NCI-H2081 (cell line): ENCODE data around the gene AJM1.
"Not testable (repeated sequence)": the region's sequence is repeated elsewhere in the genome, so short reads cannot be mapped to it uniquely, and the experiment has no call there.

Source experiments
- DNase-seq, 2 experiments: peaks; one replicate each; lab custom pipeline; 2025; lab: John Stamatoyannopoulos, UW

The AJM1 gene

DNA sequence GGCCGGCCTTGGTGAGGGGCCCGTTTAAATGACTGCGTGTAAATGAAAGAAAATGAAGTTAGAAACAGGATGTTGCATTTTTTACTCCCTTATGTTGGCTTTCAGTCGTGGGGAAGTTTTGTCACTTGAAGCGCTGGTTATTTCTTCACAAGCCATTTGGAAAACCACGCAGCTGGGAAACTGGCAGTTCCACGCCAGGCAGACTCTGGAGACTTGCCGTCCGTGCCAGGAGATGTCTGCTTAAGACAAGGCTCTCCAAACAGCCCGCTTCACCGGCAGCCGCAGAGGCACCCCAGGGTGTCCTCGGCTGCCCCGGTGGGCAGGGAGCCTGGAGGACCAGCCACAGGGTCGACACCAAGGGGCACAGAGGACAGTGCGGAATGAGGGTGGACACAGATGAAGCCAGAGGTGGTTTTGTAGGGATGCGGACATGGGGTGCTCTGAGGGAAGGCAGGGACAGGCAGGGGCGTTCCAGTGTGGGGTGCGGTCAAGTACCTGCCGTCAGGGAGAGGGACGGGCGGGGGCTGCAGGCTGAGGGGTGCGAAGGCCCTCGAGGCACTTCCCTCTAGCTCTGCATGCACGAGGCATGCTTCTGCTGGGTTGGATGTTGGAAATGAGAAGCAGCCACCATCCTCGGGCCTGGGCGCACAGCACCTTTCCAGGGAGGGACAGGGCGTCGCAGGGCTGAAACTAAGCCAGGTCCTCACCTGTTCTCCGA, 11.1 kb upstream of the AJM1 start:
- DNase-seq: no peak

DNA sequence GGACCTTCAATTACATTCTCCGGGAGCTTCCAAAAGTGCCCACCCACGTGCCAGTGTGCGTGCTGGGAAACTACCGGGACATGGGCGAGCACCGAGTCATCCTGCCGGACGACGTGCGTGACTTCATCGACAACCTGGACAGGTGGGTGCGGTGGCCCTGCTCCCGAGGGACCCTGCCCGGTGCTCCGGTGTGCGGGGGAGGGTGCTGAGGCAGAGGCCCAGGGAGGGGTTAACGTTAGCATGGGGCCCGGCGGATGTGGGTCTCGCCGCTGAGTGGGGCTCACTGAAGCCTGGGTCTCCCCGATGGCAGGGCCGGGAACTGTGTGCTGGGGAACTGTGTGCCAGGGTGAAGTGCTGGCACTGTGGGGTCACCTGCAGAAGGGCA, 10.6 kb upstream of the AJM1 start:
- DNase-seq: no peak

DNA sequence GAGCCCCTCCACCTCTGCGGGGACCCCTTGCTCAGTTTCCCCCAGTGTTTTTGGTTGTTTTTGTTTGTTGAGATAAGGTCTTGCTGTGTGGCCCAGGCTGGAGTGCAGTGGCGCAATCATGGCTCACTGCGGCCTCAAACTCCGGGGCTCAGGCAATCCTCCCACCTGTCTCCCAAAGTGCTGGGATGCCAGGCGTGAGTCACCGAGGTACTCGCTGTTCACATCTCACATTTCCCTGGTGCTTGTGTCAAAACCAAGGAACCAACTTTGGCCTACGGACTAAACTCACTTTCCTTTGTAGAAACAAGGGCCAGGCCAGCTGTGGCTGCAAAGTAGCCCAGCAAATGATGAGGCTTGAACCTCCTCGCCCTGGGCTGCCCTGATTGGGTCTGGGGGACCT, 9.7 kb upstream of the AJM1 start:
- no peak for DNase-seq

DNA sequence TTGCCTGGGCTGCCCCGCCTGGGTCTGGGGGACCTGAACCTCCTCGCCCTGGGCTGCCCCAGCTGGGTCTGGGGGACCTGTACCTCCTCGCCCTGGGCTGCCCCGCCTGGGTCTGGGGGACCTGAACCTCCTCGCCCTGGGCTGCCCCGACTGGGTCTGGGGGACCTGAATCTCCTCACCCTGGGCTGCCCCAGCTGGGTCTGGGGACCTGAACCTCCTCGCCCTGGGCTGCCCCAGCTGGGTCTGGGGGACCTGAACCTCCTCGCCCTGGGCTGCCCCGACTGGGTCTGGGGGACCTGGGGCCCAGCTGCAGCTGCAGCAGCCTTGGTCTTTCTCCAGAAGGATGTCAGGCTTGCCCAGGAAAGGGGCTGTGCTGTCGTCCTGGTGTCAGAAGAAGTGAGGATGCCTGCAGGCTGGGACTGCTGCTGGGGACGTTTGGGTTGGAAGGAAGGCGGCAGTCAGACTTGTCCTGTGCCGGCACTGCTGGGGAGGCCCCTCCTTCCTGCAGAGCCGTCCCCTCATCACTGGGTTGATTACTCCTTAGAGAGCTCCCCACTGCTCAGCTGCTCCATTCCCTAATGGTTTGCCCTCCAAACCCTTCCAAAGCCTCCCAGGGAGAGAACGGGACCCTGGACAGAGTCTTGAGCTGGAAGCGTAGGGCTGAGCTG, 8.8 kb upstream of the AJM1 start:
- DNase-seq: not testable (repeated sequence)

DNA sequence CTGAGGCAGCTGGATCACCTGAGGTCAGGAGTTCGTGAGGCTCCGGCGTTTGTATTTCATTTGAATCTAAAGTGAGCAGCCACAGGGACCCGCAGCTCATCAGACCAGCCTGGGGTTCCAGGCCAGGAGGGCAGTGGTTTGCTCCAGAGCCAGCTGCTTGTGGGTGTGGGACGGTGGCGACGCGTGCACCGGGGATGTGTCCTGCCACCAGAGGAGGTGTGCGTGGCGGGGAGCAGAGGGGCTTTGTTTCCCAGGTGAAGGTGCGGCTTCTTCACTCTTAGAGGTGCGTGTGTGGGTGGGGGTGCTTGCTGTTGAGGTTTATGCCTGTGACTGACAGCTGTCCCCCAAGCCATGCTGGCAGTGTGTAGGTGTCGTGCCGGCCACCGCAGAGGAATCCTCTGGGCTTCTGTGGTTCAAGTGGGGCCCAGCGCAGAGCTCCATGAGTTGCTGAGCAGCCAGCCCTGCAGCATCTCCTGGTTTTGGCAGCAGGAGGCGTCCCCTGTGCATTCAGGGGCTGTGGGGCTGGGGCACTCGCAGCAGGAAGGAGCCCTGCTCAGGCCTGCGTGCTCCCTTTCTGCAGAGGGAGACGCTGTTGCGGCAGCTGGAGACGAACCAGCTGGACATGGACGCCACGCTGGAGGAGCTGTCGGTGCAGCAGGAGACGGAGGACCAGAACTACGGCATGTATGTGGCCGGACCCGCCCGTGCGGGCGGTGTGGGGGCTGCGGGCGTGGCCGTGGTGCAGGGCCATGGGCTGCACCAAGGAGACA, 6.9 kb upstream of the AJM1 start:
- DNase-seq: no peak

DNA sequence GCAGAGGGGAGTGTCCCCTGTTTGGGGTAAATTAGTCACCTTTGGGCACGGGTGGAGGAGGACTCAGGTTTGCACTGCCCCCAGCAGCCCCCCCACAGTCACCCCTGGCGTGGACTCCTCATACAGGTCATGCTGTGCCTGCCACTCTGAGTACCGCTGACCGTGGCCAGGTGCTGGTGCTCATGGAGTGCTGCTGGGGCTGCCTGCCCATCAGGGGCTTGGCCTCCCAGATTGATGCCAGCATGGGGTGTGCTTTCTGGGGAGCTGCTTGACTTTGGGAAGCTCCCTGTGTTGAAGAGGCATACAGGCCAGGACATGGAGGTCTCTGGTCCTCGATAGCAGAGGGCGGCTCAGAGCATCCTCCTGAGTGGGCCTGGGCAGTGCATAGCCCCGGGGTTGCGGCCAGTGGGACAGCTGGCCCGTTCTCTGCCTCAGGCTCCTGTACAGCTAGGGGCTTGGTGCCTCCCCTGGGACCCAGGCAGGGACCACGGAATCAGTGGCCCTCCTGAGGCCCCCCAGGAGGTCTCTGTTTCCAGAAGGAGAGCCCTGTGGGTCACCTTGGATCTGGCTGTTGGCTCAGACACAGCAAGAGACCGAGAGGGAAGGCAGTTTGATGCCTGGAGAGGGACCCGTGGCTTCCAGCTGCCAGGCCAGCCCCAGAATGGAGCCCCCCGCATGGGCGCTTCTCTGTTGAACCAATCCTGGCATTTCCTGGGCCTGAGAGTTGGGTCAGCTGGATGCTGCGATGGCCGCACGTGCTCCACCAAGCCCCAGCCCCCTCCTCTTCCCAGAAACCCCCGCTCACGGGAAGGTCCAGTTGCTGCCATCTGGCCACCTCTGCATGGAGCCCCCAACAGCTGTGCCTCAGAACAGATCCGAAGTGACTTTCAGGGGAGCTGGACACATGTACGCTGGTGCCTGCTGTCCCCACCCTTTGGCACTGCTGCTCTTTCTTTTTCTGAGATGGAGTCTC, 6.1 kb upstream of the AJM1 start:
- DNase-seq: no peak

DNA sequence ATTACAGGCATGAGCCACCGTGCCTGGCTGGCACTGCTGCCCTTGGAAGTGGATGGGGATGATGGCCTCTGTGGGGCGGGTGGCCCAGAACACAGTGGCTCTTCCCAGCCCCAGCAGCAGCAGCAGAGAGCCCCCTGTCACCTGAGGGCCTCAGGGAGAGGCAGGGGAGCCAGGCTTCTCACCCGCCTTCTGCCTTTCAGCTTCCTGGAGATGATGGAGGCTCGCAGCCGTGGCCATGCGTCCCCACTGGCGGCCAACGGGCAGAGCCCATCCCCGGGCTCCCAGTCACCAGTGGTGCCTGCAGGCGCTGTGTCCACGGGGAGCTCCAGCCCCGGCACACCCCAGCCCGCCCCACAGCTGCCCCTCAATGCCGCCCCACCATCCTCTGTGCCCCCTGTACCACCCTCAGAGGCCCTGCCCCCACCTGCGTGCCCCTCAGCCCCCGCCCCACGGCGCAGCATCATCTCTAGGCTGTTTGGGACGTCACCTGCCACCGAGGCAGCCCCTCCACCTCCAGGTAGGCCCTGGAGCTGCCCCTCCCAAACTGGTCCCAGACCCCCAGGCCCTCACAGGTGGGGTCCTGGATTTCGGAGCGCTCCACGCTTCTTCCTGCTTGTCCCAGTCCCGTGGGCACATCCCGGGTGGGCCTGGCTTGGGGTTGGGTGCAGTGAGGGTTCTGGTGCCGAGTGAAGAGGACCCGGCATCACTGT, 5.0 kb upstream of the AJM1 start:
- no peak for DNase-seq

DNA sequence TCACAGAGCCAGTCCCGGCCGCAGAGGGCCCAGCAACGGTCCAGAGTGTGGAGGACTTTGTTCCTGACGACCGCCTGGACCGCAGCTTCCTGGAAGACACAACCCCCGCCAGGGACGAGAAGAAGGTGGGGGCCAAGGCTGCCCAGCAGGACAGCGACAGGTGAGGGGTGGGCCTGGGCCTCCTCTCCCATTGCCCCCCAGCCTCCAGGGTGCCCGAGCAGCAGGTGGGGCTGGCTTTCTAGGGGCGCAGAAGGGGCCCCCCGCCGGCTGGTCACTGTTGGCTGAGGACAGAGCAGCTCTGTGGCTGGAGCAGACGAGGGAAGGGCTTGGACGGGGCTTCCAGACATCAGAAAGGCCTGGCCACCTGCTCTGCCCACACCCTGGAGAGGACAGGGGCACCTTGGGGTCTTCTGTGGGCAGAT, 4.4 kb upstream of the AJM1 start:
- not testable (repeated sequence) for DNase-seq

DNA sequence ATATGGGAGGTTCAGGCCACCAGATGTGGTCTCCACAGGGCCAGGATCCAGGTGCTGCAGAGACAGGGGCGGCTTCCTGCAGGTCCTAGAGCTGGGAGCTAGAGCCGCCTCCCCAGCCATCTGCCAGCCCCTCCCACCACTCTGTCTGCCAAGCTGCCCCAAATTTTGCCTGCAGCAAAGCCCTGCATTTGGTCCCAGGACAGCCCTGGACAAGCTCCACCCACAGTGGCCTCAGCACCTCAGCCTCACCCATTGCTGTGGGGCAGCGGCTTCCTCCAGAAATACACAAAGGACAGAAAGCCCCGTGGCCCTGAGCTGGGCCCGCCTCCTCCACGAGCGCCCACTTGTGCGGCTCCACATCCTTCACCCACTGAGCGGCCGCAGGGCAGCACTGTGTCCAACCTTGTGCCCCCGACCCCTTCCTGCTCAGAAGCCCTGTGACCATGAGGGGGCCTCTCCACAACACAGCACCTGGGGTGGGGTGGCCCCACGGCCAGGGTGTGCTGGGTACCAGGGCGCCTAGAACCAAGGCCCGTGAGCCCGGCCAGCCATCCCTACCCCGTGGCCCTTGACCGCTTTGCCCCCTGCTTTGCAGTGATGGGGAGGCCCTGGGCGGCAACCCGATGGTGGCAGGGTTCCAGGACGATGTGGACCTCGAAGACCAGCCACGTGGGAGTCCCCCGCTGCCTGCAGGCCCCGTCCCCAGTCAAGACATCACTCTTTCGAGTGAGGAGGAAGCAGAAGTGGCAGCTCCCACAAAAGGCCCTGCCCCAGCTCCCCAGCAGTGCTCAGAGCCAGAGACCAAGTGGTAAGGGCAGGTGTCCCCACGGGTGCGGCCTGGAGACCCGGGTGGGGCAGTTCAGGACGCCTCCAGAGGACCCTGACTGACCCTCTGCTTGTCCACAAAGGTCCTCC, 3.7 kb upstream of the AJM1 start:
- no peak for DNase-seq

DNA sequence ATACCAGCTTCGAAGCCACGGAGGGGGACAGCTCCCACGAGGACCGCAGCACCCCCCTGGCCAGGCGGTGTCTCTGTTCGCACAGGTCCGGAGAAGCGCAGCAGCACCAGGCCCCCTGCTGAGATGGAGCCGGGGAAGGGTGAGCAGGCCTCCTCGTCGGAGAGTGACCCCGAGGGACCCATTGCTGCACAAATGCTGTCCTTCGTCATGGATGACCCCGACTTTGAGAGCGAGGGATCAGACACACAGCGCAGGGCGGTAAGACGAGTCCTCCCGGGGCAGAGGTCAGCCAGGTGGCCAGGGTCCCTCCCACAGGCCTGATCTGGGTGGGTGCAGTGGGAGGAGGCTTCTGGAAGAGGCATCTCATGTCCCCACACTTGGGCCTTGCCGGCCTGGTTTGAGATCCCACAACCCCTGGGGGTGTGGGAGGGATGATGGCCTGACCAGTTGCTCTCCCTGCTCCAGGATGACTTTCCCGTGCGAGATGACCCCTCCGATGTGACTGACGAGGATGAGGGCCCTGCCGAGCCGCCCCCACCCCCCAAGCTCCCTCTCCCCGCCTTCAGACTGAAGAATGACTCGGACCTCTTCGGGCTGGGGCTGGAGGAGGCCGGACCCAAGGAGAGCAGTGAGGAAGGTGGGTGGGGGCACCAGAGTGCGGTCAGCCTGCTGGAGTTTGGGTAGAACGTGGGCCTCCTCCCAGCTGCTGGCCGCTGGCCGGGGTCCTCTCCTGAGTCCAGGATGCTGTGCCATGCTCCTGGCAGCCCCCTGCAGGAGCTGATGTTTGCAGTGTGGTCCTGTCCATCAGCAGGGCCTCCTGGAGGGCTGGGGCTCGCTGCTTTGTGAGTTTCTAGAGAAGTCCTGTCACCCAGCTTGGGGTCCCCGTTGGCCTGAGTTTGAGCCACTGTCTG, 2.8 kb upstream of the AJM1 start:
- DNase-seq: no peak

DNA sequence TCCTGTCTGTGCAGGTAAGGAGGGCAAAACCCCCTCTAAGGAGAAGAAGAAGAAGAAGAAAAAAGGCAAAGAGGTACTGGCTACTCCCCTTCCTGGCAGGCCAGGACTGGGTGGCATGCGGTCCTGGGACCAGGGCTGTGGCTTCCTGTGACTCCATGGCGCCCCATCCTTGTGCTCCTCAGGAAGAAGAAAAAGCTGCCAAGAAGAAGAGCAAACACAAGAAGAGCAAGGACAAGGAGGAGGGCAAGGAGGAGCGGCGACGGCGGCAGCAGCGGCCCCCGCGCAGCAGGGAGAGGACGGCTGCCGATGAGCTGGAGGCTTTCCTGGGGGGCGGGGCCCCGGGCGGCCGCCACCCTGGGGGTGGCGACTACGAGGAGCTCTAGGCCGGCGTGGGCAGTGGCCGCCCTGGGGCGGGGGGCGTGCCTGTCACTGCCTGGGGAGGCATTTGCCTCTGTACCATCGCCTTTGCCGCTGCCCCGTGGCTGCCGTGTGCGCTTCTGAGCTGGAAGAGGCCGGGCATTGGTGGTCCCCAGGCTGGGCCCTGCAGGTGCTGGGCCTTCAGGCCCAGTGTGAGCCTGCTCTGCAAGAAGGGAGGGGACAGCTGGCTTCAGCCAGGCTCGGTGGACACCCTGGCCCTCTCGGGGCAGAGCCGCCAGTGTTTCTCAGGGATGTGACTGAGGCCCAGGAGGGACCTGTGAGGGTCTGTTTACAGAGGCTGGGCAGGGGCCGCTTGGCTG, 2.0 kb upstream of the AJM1 start:
- peak in 1 of 2 experiments; percentile 19 for DNase-seq

DNA sequence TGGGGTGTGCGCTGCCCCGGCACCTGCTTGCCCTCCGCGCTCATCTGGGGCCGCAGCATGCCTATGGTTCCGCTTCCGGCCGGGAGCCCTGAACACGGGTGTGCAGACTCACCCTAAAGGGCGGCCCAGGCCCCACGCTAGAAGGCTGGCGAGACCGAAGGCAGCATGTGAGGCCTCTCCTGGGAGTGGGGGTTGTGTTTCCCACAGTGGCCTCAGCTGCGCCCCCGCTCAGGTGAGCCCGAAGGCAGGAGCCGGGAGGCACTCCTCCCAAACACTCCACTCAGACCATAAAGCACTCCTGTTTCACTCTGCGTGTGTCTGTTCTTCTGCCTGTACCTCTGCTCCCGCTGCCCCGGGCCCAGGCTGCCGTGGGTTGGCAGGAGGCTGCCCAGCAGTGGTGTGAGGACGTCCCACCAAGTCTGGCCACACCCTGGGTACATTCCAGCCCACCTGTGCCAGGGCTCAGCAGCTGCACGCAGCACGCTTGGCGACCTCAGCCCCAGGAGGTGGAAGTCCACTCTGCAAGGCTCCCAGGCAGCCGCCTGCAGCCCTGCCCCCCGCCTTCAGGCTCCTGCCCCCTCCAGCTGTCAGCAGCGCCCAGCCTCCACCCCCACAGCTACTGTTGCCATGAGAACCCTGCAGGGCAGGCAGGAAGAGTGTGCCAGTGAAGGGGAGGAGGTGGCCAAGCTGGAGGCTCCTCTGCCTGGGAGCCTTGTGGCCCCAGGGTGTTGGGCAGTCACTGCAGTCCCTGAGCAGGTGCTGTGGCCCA, 1.2 kb upstream of the AJM1 start:
- DNase-seq: peak; percentile 87 to 91

DNA sequence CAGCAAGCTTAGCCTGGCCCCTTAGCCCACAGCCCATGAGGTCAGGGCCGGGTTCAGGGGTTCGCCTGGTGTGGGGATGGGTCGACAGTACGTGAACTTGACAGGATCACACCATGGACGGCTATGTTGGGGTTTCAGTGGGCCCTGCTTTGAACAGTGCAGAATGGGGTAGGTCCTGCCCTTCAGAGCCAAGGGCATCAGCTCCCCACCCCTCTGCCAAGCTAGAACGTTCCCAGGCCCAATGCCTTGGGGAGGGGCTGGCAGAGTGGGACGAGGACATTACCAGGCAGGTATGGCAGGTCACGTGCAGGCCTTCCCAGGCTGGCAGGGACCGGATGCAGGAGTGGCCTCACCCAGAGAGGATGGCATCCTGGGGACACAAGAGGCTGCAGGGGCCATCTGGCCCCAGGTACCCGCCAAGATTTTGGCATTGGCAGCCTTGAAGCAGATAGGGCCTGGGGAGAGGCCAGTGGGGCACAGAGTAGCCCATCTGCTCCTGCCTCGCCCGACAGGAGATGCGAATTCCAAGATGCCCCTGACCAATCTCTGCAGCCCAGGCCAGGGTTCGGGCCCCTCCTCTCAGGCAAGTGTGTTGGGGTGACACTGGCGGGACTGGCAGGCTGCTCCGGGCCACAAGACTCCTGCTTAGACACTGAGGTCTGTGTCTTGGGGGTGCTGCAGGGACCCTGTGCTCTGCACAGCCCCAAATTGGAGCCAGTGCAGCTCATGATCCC, 465 bp upstream of the AJM1 start:
- DNase-seq: peak; percentile 39 to 66

DNA sequence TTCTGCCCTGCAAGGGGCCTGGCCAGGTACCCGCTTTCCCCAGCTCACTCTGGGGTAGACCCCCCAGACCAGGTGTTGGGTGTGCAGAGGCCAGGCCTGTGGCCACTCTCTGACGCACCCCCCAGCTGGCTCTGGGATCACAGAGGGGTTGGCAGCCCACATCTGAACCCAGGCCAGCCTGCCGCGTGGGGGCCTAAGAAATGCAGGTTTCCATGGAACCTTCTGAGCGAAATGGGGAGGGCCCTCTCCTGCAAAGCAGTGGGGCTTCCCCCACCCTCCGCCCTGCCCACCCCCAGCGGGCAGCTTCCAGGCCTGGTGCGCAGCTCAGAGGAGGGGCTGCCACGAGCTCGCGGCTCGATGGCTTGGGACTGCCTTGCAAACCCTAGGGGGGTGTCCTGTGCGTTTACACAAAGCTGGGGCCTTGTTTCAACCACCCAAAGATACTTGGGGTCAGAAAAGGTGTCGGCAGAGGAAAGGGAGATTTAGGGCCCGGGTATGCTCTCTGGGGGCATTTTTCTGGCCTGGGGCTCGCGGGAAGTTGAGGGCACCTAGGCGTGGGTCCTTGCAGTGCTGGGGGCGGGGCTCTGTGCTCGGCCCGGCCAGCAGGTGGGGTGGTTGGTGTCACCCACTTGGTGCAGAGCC, 1.0 kb downstream of the AJM1 start:
- not testable (repeated sequence) for DNase-seq

DNA sequence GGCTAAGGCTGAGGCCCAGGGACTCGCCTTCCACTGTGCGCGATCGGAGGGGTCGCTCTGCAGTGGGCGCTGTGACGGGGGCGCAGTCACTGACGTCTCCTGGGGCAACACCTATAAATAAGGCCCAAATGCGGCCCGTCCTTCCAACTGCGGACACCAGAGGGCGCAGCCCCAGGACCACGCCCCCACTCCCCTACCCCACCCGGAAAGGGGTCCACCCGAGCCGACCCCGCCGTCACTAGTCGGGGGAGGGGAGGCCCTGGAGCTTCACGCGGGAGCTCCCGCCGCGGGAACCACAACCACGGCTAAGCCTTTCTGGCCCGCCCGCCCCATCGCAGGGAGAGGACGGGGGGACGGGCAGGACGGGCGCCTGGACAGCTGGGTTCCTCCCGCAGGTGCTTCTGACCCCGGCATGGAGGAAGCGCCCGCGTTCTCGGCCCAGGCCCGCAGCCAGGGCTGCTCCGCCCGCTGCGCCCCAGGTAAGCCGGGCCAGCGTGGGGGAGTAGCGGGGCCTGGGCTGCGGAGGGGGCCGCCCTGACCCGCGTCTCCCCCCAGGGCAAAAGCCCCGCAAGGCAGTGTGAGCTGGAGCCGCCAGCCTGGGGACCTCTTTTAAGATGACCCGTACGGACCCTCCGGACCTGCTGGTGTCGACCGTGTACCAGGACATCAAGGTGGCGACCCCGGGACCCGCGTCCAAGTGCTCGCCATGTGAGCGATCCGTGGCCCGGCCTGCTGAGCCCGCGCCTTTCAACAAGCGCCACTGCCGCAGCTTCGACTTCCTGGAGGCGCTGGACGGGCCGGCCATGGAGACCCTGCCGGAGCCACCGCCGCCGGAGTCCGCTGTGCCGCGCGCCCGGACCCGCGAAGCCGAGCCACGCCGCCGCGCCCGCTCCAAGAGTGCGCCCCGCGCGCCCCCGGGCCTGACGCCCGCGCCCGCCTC, 1.8 kb downstream of the AJM1 start:
- DNase-seq: not testable (repeated sequence)
